ENCODE results near the gene TUBB3.
"Not testable (repeated sequence)": the region's sequence is repeated elsewhere in the genome, so short reads cannot be mapped to it uniquely, and the experiment has no call there.

Gene TUBB3

GRCh38 chr16:89965447-89966225 is 42.5 kb downstream of the TUBB3 start:
- DNase-seq (ENCODE audit: low read depth, low spot score), result no peak

- no peak for DNase-seq (ENCODE audit: low read depth, low spot score)
These were observed 43.6 kb downstream of the TUBB3 start for GRCh38 chr16:89966756-89967155.

DNA sequence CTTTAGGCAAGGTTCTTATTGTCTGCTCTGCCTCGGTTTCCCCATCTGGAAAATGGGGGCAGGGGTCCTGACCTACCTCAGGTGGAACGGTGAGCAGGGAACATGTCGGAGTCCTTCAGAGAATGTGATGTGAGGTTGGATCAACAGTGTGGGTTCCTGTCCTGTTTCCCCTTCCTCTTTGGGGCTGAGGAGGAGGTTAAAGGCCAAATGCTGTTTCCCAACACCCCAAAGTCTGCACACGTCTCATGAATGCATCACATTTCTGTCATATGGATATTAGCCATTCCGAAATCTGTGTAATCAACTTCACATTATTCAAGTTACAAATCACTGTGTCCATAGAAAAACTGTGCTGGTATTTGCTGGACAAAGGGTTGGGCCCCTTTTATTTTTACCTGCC is 44.3 kb downstream of the TUBB3 start:
- not testable (repeated sequence) for DNase-seq (ENCODE audit: low read depth, low spot score)

DNA sequence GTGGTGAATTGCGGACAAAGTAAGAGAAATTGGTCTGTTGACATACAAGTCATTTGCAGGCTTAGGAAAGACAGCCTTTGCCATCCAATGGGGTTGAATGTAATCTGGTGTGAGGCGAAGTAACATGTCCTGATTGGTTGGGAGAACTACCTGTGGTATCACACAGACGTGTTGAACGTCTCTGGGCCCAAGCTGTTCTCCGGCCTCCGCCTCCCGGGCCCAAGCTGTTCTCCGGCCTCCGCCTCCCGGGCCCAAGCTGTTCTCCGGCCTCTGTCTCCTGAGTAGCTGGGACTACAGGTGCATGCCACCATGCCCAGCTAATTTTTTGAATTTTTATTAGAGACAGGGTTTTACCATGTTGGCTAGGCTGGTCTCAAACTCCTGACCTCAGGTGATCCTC is 44.9 kb downstream of the TUBB3 start:
- not testable (repeated sequence) for DNase-seq (ENCODE audit: low read depth, low spot score)

DNA sequence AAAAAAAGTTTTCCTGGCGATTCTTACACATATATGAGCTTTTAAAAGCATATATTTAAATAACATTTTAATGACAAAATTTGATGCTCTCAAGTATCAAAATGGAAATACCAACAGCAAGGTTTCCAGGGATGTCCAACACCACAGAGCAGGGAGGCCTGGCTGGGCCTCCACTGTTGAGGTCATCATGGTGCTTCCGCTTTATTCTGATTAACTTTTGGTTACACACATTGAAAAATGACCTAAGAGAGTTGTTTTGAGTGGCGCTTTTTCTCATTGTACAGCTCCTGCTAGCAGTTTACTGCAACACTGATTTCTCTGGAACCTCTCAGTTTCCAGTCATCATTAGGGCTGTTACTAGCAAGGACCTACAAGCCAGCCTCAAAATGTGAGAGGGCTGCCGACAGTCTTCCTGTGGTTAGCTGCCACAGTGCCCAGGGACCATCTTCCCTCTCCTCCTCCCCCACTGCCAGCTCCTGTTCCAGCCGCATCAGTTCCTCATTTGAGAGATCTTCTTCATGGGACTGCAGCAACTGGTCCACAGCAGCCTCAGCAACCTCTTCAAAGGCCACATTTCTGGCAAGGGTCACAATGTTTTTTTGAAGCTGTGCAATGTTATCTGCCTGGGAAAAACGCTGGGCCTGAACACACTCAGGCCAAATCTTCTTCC is 46.7 kb downstream of the TUBB3 start:
- no peak for DNase-seq (ENCODE audit: low read depth, low spot score)

GRCh38 chr16:89971495-89972243 is 48.5 kb downstream of the TUBB3 start:
- no peak for DNase-seq (ENCODE audit: low read depth, low spot score)

GRCh38 chr16:89972244-89973234 is 49.4 kb downstream of the TUBB3 start:
- DNase-seq (ENCODE audit: low read depth, low spot score), result peak; percentile 71

DNA sequence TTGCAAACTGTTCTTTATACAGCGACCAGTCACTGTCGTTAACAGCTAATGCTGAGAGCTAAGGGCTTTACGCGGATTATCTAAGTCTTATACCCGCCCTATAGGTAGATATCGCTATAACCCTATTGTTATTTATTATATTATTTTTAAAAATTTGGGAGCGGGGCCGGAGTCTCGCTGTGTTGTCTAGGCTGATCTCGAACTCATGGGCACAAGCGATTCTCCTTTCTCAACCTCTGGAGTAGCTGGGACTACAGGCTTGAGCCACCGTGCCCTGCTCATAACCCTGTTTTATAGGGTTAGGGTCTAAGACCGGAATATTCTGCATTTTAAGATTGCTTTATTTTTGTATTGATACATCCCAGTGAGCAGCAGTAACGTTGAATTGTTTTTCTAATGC is 50.1 kb downstream of the TUBB3 start:
- DNase-seq (ENCODE audit: low read depth, low spot score), result no peak

DNA sequence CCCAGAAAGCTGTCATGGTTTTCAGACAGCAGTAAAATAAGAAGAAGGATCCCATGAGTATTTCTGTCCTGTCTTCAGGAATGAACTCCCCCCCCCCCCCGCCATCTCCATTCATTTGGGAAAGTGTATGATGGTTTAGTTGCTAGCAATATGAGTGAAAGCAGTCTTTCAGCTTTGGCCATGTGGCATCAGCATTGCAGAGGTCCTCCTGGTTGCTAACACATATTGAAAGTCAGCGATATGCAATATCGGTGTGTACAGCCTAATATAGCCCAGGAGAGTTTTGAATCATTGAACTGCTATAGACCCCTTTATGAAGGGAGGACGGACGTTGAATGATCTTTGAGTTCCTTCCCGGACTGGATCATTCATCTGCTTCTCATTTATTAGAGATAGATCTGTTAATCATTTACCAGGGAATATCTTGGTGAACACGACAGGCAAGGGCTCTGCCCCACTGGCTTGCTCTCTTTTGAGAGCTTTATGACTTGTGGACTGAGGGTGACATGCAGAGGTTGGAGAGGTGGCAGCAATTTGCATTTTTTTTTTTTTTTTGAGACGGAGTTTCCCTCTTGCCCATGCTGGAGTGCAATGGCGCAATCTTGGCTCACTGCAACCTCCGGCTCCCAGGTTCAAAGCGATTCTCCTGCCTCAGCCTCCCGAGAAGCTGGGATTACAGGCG is 50.7 kb downstream of the TUBB3 start:
- DNase-seq (ENCODE audit: low read depth, low spot score), result no peak

GRCh38 chr16:89974870-89975269 is 51.7 kb downstream of the TUBB3 start:
- DNase-seq (ENCODE audit: low read depth, low spot score), result no peak

DNA sequence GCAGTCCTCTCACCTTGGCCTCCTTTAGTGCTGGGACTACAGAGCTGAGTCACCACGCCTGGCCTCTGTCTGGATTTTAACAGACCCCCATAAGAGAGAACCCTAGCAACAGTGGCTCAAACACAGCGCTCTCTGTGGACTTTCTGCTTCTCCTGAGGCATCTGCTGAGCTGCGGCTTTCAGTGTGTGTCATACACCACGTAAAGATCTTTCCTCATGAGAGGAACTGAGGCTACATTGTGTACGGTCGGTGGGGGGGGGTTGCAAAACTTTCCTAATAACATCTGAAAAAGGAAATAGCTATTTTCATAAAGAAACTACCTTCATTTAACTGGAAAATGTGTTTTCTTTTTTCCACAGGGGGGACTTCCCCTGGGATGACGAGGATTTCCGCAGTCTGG is 58.3 kb downstream of the TUBB3 start:
- DNase-seq (ENCODE audit: low read depth, low spot score), result no peak

DNA sequence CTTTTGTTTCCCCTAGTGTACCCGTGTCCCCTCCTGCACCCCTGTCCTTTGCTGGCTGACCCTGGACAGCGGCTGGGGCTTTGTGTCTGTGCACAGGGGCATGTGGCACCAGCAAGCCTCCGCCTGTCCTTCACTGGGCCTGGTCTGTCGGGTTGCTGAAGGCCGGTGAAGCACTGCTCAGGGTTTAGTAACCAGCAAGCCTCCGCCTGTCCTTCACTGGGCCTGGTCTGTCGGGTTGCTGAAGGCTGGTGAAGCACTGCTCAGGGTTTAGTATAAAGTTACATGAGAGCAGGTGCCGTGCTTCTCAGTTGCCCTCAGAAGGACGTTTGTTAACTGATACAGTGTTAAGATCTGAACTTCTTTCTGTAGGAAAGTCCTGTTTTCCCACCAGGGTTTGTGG is 59.2 kb downstream of the TUBB3 start:
- DNase-seq (ENCODE audit: low read depth, low spot score), result no peak

GRCh38 chr16:89983536-89983935 is 60.4 kb downstream of the TUBB3 start:
- no peak for DNase-seq (ENCODE audit: low read depth, low spot score)

GRCh38 chr16:89984216-89984615 is 61.1 kb downstream of the TUBB3 start:
- no peak for DNase-seq (ENCODE audit: low read depth, low spot score)

GRCh38 chr16:89985219-89985618 is 62.1 kb downstream of the TUBB3 start:
- DNase-seq (ENCODE audit: low read depth, low spot score), result no peak

Data from activated naive CD8-positive, alpha-beta T cell treated with anti-CD3 and anti-CD28 coated beads, Interleukin-2, amount 50 U/mL, for 16 hours (primary cell).